Ishikawa (cell line): ENCODE data around the gene OPCML.

Source experiments
- CEBPB ChIP-seq: IDR thresholded peaks from 2 replicates; pipeline ENCODE4 v1.6.1; 2012
- CREB1 ChIP-seq: IDR thresholded peaks from 2 replicates; pipeline ENCODE4 v1.6.1; 2012; ENCODE audit warnings: low read depth
- EGR1 ChIP-seq: IDR thresholded peaks from 2 replicates; pipeline ENCODE4 v1.6.1; 2012
- EP300 ChIP-seq: IDR thresholded peaks from 2 replicates; pipeline ENCODE4 v1.6.1; 2012; ENCODE audit warnings: borderline replicate concordance
- FOXM1 ChIP-seq: IDR thresholded peaks from 2 replicates; pipeline ENCODE4 v1.6.1; 2012; ENCODE audit warnings: low read depth, borderline replicate concordance
- MAX ChIP-seq: IDR thresholded peaks from 2 replicates; pipeline ENCODE4 v1.6.1; 2012
- NFIC ChIP-seq: IDR thresholded peaks from 2 replicates; pipeline ENCODE4 v1.6.1; 2012
- RAD21 ChIP-seq: IDR thresholded peaks from 2 replicates; pipeline ENCODE4 v1.6.1; 2012; ENCODE audit warnings: low read depth
- REST ChIP-seq: IDR thresholded peaks from 2 replicates; pipeline ENCODE4 v1.6.1; 2012; ENCODE audit warnings: low read depth, mild to moderate bottlenecking
- TAF1 ChIP-seq: IDR thresholded peaks from 2 replicates; pipeline ENCODE4 v1.6.1; 2012; ENCODE audit warnings: low read depth, mild to moderate bottlenecking
- TCF12 ChIP-seq: IDR thresholded peaks from 2 replicates; pipeline ENCODE4 v1.6.1; 2012; ENCODE audit warnings: low read depth
- TEAD4 ChIP-seq: IDR thresholded peaks from 2 replicates; pipeline ENCODE4 v1.6.1; 2012
- YY1 ChIP-seq: IDR thresholded peaks from 2 replicates; pipeline ENCODE4 v1.6.1; 2012; ENCODE audit warnings: low read depth
- ZBTB7A ChIP-seq: IDR thresholded peaks from 2 replicates; pipeline ENCODE4 v1.6.1; 2012; ENCODE audit warnings: low read depth
- TF ChIP-seq, protein P1 (sequence below): IDR thresholded peaks from 2 replicates; pipeline ENCODE4 v1.6.1; 2012

OPCML gene

GRCh38 chr11:133004369-133004768, 527.9 kb downstream of the OPCML start:
- no peak for TF ChIP-seq TEAD4
- TF ChIP-seq CREB1 = no peak
- TF ChIP-seq REST = no peak
- no peak for TF ChIP-seq MAX
- TF ChIP-seq EP300 = no peak
- no peak for TF ChIP-seq ZBTB7A
- no peak for TF ChIP-seq TCF12
- no peak for TF ChIP-seq CEBPB
- no peak for TF ChIP-seq YY1
- TF ChIP-seq, protein P1, sequence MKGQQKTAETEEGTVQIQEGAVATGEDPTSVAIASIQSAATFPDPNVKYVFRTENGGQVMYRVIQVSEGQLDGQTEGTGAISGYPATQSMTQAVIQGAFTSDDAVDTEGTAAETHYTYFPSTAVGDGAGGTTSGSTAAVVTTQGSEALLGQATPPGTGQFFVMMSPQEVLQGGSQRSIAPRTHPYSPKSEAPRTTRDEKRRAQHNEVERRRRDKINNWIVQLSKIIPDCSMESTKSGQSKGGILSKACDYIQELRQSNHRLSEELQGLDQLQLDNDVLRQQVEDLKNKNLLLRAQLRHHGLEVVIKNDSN = no peak
- no peak for TF ChIP-seq RAD21
- no peak for TF ChIP-seq TAF1
- TF ChIP-seq NFIC = no peak
- TF ChIP-seq FOXM1 = no peak
- TF ChIP-seq EGR1 = no peak

DNA sequence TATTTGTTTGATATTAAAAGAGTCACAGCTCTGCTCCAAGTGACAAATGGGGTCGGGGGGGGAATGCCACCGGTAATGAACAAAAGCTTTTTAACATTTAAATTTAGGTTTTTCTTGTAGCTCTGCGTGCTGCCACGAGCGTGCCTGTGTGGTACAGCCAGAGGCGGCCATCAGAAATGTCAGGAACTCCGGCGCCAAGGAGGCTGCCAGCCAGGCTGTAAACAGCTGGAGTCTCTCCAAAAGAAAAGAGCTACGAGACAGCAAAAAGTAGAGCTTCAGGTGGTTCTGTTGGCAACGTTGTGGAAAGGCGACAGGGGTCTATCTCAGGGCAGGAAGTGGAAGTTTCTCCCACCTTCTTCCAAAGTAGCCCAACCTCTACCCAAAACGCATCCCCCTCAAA, 532.8 kb downstream of the OPCML start:
- TF ChIP-seq NFIC = no peak
- no peak for TF ChIP-seq FOXM1
- no peak for TF ChIP-seq EP300
- TF ChIP-seq RAD21 = no peak
- TF ChIP-seq, protein P1 = no peak
- TF ChIP-seq TAF1 = no peak
- TF ChIP-seq EGR1 = no peak
- no peak for TF ChIP-seq YY1
- TF ChIP-seq MAX = no peak
- no peak for TF ChIP-seq REST
- TF ChIP-seq CREB1 = no peak
- TF ChIP-seq CEBPB = no peak
- TF ChIP-seq TEAD4 = no peak
- TF ChIP-seq ZBTB7A = no peak
- TF ChIP-seq TCF12 = no peak

DNA sequence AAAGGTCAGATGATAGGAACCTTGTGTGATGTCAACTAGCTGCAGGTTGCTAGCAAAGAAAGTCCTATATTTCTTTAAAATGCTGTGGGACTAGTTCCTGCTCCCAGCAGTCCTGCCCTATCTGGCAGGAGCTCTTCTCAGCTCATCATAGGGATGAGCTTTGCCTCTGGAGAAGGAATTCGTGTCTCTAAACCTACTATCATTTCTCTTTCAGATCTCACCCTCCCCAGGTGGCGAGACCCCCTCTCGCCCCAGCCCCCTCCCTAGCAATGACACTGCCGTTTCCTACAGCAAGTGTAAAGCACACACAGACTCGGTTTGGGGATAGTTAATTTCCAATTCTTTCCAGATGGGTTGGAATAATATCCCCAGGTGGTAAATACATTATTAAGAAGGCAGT, 533.3 kb downstream of the OPCML start:
- TF ChIP-seq ZBTB7A (no peak), EGR1 (no peak)

DNA sequence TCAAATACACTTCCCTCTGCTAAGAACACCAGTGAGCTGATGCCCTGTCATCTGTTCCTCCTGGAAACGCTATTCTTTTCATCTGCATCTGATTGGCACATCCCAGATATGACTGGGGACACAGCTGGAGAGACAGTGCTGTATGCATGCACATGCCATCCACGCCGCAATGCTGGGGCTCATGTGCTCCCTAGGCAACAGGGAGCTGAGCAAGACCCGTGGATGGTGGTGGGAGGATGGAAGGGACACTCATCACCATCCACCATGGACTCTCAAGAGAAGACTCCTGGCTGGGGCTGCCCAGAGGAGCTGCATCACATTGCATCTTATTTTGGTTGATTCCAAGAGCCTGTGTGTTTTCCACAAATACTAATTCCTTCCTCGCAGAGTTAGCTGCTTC, 534.9 kb downstream of the OPCML start:
- TF ChIP-seq NFIC (no peak), MAX (no peak), EP300 (no peak), TEAD4 (no peak), CREB1 (no peak), ZBTB7A (no peak), RAD21 (no peak), TAF1 (no peak), EGR1 (no peak), TCF12 (no peak), YY1 (no peak), REST (no peak), FOXM1 (no peak), CEBPB (no peak)
- TF ChIP-seq, protein P1 = no peak
